ENCODE results near the gene PITPNM3. TPM values are rescaled to one million over a fixed set of nuclear protein-coding genes. Genes with fewer than 3 reads are reported as not detected.

PITPNM3 gene
- total RNA-seq, 1 experiment from 2014 or later = 0.71 TPM

- no peaks in the 10 kb centered on the region for H3K27me3 ChIP-seq (replicated peaks; ENCODE audit: insufficient read depth, low read depth, low read length, poor library complexity)
- DNase-seq (ENCODE audit: low spot score) = no peak
- BruUV-seq (replicated peaks) = no TSS peak
- POLR2A ChIA-PET (ENCODE audit: low non-redundant PET) = no interaction called here
- peak overlapping the region; percentile 80 for H3K27ac ChIP-seq (ENCODE audit: low read depth, low read length, poor library complexity, severe bottlenecking)
- intact Hi-C loops (cut with micrococcal nuclease; ENCODE audit: unreplicated experiment) = no loop called here
- no peak overlapping the region for H3K4me3 ChIP-seq (ENCODE audit: low read depth, low read length, poor library complexity, severe bottlenecking)
- peaks cover 42% of the 10 kb centered on the region for H3K4me1 ChIP-seq (ENCODE audit: insufficient read depth, low read length, poor library complexity, severe bottlenecking)
- H3K9me3 ChIP-seq (ENCODE audit: low read depth, low read length, poor library complexity, severe bottlenecking) = no peaks in the 10 kb centered on the region
- no peaks in the 10 kb centered on the region for H3K36me3 ChIP-seq (ENCODE audit: insufficient read depth, low read length, poor library complexity, severe bottlenecking)
- CTCF ChIA-PET = no interaction called here
- TF ChIP-seq CTCF (conservative IDR thresholded peaks at IDR 0.05; ENCODE audit: low read depth, low read length) (no peak), EZH2 (IDR thresholded peaks at IDR 0.05; ENCODE audit: borderline replicate concordance, low read depth, low read length, poor library complexity, severe bottlenecking) (no peak)
Measured at GRCh38 chr17:6498356-6498755, 58.0 kb downstream of the PITPNM3 start.

GRCh38 chr17:6497496-6498221 lies 58.7 kb downstream of the PITPNM3 start:
- no TSS peak for BruUV-seq (replicated peaks)
- no peaks in the 10 kb centered on the region for H3K36me3 ChIP-seq (ENCODE audit: insufficient read depth, low read length, poor library complexity, severe bottlenecking)
- peaks cover 42% of the 10 kb centered on the region for H3K4me1 ChIP-seq (ENCODE audit: insufficient read depth, low read length, poor library complexity, severe bottlenecking)
- H3K9me3 ChIP-seq (ENCODE audit: low read depth, low read length, poor library complexity, severe bottlenecking) = no peaks in the 10 kb centered on the region
- ChIA-PET POLR2A (ENCODE audit: low non-redundant PET) (no interaction called here), CTCF (no interaction called here)
- peak overlapping the region; percentile 80 for H3K27ac ChIP-seq (ENCODE audit: low read depth, low read length, poor library complexity, severe bottlenecking)
- no peak overlapping the region for H3K4me3 ChIP-seq (ENCODE audit: low read depth, low read length, poor library complexity, severe bottlenecking)
- DNase-seq (ENCODE audit: low spot score) = no peak
- TF ChIP-seq EZH2 (IDR thresholded peaks at IDR 0.05; ENCODE audit: borderline replicate concordance, low read depth, low read length, poor library complexity, severe bottlenecking) = no peak
- no peak for TF ChIP-seq CTCF (conservative IDR thresholded peaks at IDR 0.05; ENCODE audit: low read depth, low read length)
- intact Hi-C loops (cut with micrococcal nuclease; ENCODE audit: unreplicated experiment) = no loop called here
- H3K27me3 ChIP-seq (replicated peaks; ENCODE audit: insufficient read depth, low read depth, low read length, poor library complexity) = no peaks in the 10 kb centered on the region

DNA sequence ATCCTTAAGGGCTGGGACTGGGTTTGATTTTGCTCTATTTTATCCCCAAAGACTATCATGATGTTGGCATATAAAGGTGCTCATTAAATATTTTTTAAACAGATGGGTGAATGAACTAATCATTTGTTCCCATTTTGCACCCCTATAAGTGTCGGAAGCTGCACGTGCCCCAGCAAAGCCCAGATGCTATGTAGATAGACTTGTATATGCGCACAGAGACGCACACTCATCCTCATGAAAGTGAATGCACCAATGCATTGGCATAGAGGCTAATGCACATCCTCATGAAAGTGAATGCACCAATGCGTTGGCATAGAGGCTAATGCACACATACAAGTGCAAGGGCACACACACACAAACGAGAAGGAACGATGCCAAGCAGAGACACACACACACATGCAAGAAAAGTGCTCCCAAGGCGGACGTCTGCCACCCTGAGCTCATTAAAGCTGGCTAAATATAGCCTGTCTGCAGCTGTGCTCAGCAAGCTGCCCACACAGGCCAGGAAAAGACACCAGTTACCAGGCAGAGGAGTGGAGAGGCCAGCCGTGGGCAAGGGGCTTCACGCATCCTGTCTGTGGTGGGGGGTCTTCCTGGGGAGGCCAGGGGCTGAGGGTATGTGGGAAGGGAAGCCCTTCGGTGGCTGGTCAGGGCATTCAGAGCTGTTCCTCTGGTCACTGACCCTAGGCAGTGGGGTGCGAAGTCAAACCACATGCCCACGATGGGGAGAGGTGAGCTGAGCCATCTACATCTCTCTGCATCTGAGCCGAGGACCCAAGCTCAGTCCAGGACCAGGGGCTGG lies 59.5 kb downstream of the PITPNM3 start:
- Histone ChIP-seq H3K27me3 (replicated peaks; ENCODE audit: insufficient read depth, low read depth, low read length, poor library complexity) (no peaks in the 10 kb centered on the region), H3K4me1 (ENCODE audit: insufficient read depth, low read length, poor library complexity, severe bottlenecking) (peaks cover 42% of the 10 kb centered on the region), H3K9me3 (ENCODE audit: low read depth, low read length, poor library complexity, severe bottlenecking) (no peaks in the 10 kb centered on the region), H3K36me3 (ENCODE audit: insufficient read depth, low read length, poor library complexity, severe bottlenecking) (no peaks in the 10 kb centered on the region), H3K4me3 (ENCODE audit: low read depth, low read length, poor library complexity, severe bottlenecking) (no peak overlapping the region), H3K27ac (ENCODE audit: low read depth, low read length, poor library complexity, severe bottlenecking) (peak overlapping the region; percentile 80)
- DNase-seq (ENCODE audit: low spot score) = peak; percentile 69
- ChIA-PET CTCF (no interaction called here), POLR2A (ENCODE audit: low non-redundant PET) (no interaction called here)
- no TSS peak for BruUV-seq (replicated peaks)
- intact Hi-C loops (cut with micrococcal nuclease; ENCODE audit: unreplicated experiment) = no loop called here
- TF ChIP-seq EZH2 (IDR thresholded peaks at IDR 0.05; ENCODE audit: borderline replicate concordance, low read depth, low read length, poor library complexity, severe bottlenecking) (no peak), CTCF (conservative IDR thresholded peaks at IDR 0.05; ENCODE audit: low read depth, low read length) (no peak)

Data from A673 (cell line).